HG03064 (cell line): ENCODE results near the gene LMTK2.
"Not testable (repeated sequence)": the region's sequence is repeated elsewhere in the genome, so short reads cannot be mapped to it uniquely, and the experiment has no call there.

ENCODE experiments used
- ATAC-seq: cut with Tn5 transposase; IDR thresholded peaks from one replicate; pipeline ENCODE4 v1.9.1; 2021; ENCODE audit warnings: low read depth; ENCODE audit not compliant: unreplicated experiment

The LMTK2 gene

GRCh38 chr7:98215561-98216495 lies 109.2 kb downstream of the LMTK2 start:
- no peak for ATAC-seq

DNA sequence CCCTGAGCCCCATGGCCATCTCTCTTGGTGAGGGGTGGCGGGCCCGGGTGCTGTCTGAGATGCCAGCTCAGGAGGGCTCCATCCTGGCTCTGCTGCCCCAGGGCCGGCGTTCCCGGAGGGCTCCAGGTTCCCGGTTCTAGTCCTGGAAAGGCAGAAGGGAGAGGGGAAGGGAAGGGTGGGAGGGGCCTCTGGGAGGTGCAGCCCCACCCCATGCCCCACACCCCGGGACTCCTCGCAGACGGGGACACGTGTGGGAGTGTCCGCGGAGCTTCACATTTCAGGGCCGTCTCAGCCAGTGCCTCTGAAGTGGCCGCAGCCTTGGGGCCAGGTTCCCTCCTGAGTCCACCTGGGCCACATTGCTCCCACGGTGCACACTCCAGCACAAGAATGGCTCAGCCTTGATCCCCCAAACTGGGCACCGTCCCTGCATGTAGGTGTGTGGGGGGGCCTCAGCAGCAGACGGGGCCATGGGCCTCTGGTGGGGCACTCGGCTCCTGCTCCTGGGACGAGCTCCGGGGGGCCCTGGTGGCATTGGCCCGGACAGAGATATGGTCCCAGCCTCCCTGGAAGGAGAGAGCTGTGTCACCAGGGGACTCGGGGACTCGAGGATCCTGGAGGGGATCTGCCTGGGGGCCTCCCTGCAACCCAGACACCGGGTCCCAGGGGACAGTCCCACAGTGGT lies 110.4 kb downstream of the LMTK2 start:
- ATAC-seq = no peak

DNA sequence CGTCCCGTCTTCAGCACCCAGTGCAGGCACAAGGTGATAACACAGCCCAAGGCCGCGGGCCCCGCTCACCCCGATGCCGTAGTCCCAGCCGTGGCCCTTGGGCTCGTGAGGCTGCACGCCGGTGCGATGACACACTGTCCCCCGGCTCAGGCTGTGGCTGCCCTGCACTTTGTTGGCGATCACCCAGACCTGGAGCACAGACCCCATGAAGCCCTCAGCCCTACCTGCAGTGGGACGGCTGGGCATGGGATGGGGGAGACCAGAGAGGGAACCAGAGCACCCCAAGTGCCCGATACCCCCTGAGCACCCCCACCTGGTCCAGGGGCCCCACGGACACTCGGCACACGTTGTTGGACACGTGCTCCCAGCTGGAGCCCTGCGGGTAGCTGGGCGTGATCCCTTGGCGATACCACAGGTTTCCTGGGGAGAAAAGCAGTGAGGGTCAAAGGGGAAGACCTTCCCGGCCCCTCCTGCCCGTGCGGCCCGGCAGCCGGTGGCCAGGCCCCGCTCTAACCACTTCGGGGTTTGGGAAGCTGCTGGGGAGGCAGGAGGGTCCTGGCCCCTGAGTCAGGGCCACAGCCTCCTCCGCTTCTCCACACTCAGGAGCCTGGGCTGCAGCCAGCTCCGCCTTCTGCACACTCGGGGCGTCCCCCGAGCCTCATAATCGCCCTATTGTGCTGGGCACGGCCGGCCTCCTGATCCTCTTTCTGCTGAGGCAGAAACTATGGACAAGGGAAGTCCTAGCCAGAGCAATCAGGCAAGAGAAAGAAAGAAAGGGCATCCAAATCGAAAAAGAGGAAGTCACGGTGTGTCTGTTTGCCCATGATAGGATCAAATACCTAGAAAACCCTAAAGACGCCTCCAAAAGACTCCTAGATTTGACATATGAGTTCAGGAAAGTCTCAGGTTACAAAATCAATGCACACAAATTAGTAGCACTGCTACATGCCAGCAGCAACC lies 111.2 kb downstream of the LMTK2 start:
- no peak for ATAC-seq

DNA sequence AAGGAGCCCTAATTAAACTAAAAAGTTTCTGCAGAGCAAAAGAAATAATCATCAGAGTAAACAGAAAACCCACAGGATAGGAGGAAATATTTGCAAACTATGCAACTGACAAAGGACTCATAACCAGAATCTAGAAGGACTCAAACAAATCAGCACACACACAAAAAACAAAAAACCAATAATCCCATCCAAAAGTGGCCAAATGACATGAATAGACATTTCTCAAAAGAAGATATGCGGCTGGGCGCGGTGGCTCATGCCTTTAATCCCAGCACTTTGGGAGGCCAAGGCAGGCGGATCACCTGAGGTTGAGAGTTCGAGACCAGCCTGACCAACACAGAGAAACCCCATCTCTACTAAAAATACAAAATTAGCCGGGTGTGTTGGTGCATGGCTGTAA lies 112.7 kb downstream of the LMTK2 start:
- not testable (repeated sequence) for ATAC-seq

- ATAC-seq = no peak
Measured at GRCh38 chr7:98221611-98222532, 115.2 kb downstream of the LMTK2 start.

GRCh38 chr7:98222533-98223195 lies 116.0 kb downstream of the LMTK2 start:
- ATAC-seq = no peak

GRCh38 chr7:98223351-98223897 lies 116.8 kb downstream of the LMTK2 start:
- no peak for ATAC-seq

DNA sequence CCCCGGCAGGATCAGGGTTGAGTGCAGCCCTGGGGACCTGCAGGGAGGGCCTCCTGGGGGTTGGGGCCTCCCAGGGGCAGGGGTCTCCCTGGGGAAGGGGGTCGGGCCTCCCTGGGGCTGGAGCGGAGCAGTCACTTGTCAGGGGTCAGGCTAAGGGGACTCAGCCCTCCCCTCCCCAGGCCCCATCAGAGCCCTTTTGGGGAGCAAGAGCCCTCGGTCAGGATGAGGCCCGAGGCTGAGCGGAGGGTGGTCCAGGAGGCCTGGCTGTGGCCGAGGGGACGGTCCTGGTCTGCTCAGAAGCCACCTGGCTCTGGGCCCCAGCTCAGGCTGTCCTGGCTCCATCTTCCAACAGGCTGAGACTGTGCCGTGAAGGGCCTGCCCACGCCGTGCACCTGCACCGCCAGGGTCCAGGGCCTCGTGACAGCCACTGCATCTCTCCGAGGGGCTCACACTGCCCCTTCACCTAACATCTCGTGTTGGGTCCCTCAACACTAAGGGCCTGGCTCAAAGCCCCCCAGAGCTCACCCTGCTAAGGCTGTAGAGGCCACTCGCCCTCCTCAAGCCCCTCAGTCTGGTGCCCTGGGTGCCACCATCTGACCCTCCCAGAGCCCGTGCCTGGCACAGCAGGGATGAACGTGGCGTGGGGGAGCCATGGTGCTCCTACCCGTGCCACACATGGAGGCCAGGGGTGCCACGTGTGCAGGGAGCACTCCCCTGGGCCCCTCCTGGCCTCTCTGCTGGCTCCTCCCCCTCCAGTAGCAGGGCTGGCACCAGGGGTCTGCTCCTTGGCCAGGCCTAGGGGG lies 117.4 kb downstream of the LMTK2 start:
- ATAC-seq = no peak

DNA sequence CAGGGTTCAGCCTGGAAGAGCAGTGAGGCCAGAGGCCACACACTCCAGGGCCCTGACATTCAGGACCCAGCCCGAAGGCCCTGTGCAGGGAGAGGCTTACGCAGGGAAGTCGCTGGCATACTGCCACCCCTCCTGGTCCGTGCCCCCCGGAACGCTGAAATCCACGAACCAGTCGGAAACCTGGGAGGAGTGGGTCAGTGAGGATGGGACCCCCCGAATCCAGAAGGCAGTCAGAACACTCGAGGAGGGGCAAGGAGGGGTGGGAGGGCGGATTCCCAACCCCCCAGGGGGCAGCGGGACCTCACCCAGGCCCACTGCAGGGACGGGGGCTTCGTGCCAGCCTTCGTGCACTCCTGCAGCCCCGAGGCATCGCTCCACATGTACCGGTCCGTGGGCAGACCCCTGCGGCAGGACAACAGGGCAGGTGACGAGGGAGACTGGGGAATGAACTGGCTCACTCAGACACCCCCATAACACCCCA lies 118.1 kb downstream of the LMTK2 start:
- no peak for ATAC-seq

GRCh38 chr7:98225913-98226614 lies 119.4 kb downstream of the LMTK2 start:
- no peak for ATAC-seq

DNA sequence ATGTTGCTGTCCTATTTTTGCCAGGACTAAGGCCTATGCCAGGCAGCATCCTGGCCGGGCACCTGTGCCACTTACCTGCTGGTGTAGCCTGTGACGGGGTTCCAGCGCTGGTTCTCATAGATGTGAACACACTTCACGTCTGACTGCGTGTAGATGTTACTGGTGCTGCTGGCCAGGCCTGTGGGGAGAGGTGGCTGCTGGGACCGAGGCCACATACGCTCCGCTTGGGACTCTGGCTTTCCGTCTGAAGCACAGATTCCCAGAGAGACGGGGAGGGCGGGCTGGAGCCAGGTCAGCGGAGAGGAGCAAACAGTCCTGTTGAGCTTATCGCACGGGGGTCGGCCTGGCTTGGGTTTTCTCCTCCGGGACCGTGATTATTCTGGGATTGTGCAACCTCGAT lies 121.3 kb downstream of the LMTK2 start:
- no peak for ATAC-seq

- ATAC-seq = no peak
Measured at GRCh38 chr7:98228801-98229200, 122.1 kb downstream of the LMTK2 start.

- no peak for ATAC-seq
Measured at GRCh38 chr7:98229441-98229840, 122.8 kb downstream of the LMTK2 start.

GRCh38 chr7:98229991-98230745 lies 123.5 kb downstream of the LMTK2 start:
- no peak for ATAC-seq

DNA sequence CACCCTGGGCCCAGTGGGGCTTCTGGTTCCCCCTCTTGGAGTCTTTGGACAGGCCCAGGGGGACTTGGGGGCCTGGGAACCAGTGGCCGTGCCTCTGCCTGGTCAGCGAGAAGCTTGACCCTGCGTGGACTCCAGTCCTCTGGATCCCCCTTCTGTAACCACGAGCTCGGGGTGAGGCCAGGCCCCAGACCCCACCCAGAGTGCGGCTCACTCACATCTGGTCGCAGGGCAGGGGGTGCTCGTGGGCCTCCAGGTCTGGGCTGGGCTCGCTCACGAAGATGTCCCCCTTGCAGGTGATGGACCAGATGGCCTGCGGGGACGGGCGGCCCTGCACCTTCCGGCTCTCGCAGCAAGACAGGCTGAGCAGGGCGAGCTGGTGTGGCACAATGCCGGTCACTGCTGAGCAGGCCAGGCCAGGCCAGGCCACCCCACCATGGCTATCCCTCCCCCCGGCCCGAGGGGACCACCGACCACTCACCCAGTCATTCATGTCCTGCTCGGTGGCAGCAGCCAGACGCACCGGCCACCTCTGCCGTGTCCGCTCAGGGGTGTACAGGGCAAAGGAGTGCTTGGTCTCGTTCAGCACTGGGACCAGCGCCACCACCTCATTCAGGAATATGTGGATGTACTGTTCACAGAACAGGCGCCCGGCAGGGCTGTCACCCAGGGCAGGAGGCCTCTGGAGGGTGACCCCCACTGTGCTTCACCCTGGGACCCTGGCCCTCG lies 124.2 kb downstream of the LMTK2 start:
- no peak for ATAC-seq
